OCI-LY7 (cell line): Measurements from ENCODE around the gene HSD11B1. TPM values are rescaled to one million over a fixed set of nuclear protein-coding genes. Genes with fewer than 3 reads are reported as not detected.

ENCODE experiments used
- BruUV-seq: library from RNA; stranded (reverse); fragments of 400-500 nt; replicated peaks from 2 replicates; lab custom pipeline; 2021; lab: Mats Ljungman, UMichigan
- CTCF ChIA-PET: fragments of 300-600 bp; sonication (Branson Sonifier 250); formaldehyde crosslinking; loops from one replicate; lab custom pipeline; 2022; ENCODE audit warnings: antibody characterized with exemption; ENCODE audit not compliant: unreplicated experiment; lab: Charles Lee
- POLR2A ChIA-PET: fragments of 300-600 bp; sonication (Branson Sonifier 250); formaldehyde crosslinking; loops from one replicate; lab custom pipeline; 2022; ENCODE audit warnings: antibody characterized with exemption; lab: Charles Lee
- DNase-seq: peaks from one replicate; pipeline ENCODE4 v3.0.0-alpha.2; 2015; ENCODE audit warnings: low spot score
- H2AFZ ChIP-seq: fragments of 200-600 bp; sonication (generic), shearing (Covaris generic); 2 replicates; pipeline ENCODE4 v1.6.1; 2014; ENCODE audit warnings: mild to moderate bottlenecking, antibody characterized with exemption, low read length, moderate library complexity
- H3K27ac ChIP-seq: fragments of 200-600 bp; sonication (generic); 2 replicates; pipeline ENCODE4 v1.5.1; 2014; ENCODE audit warnings: mixed run types, low read depth, mild to moderate bottlenecking, moderate library complexity, low read length, inconsistent platforms; ENCODE audit not compliant: poor library complexity, severe bottlenecking
- H3K36me3 ChIP-seq: fragments of 200-600 bp; sonication (generic); 2 replicates; pipeline ENCODE4 v1.6.1; 2014; ENCODE audit warnings: mild to moderate bottlenecking, antibody characterized with exemption, low read length, moderate library complexity, mixed read lengths; ENCODE audit not compliant: insufficient read depth
- H3K4me1 ChIP-seq: fragments of 200-600 bp; sonication (generic); 2 replicates; pipeline ENCODE4 v1.5.1; 2014; ENCODE audit warnings: mild to moderate bottlenecking, low read length; ENCODE audit not compliant: insufficient read depth, poor library complexity, severe bottlenecking
- H3K4me2 ChIP-seq: fragments of 200-600 bp; sonication (generic); 2 replicates; pipeline ENCODE4 v1.6.1; 2014; ENCODE audit warnings: mild to moderate bottlenecking, low read length
- H3K4me3 ChIP-seq: fragments of 200-600 bp; sonication (generic); 2 replicates; pipeline ENCODE4 v1.5.1; 2014; ENCODE audit warnings: mild to moderate bottlenecking, low read depth, low read length; ENCODE audit not compliant: poor library complexity, severe bottlenecking
- H3K79me2 ChIP-seq: fragments of 200-600 bp; sonication (generic); 2 replicates; pipeline ENCODE4 v1.6.1; 2016; ENCODE audit warnings: low read depth, mild to moderate bottlenecking, low read length, moderate library complexity, mixed read lengths; ENCODE audit not compliant: insufficient read depth
- H3K9me2 ChIP-seq: fragments of 200-600 bp; sonication (generic); 2 replicates; pipeline ENCODE4 v1.6.1; 2016; ENCODE audit warnings: mild to moderate bottlenecking, low read length, mixed read lengths; ENCODE audit not compliant: insufficient read depth
- H3K9me3 ChIP-seq: fragments of 200-600 bp; sonication (generic); 2 replicates; pipeline ENCODE4 v1.6.1; 2014; ENCODE audit warnings: mild to moderate bottlenecking, mixed run types, low read length, mixed read lengths
- H4K20me1 ChIP-seq: fragments of 200-600 bp; sonication (generic); 2 replicates; pipeline ENCODE4 v1.6.1; 2014; ENCODE audit warnings: mild to moderate bottlenecking, antibody characterized with exemption, low read length, moderate library complexity, mixed read lengths; ENCODE audit not compliant: insufficient read depth
- EZH2phosphoT487 ChIP-seq: fragments of 200-600 bp; sonication (generic); IDR thresholded peaks from 2 replicates; pipeline ENCODE4 v1.6.1; 2018; ENCODE audit warnings: low read depth, borderline replicate concordance, mild to moderate bottlenecking, mixed run types, antibody characterized with exemption, low read length, moderate library complexity, mixed read lengths
- intact Hi-C: fragments of 100-400 bp; cut with micrococcal nuclease; formaldehyde crosslinking; loops from one replicate; pipeline ENCODE4 v1.10.0; 2022; ENCODE audit not compliant: unreplicated experiment
- total RNA-seq, 2 experiments: library from RNA; depleted of rRNA in 1 of 2; stranded (reverse); fragments of >200 nt in 1 of 2; shearing (Covaris generic) in 1 of 2; gene quantifications; 2 replicates each; pipeline ENCODE4 v1.2.3, GENCODE V29; 2014 to 2022
- TF ChIP-seq, protein P1 (sequence below): fragments of 200-600 bp; sonication (generic); conservative IDR thresholded peaks from 2 replicates; pipeline ENCODE4 v1.5.1; 2014; ENCODE audit warnings: mild to moderate bottlenecking, antibody characterized with exemption, low read length, moderate library complexity, mixed read lengths

HSD11B1 gene
- total RNA-seq, 2 experiments from 2014 or later = not detected

DNA sequence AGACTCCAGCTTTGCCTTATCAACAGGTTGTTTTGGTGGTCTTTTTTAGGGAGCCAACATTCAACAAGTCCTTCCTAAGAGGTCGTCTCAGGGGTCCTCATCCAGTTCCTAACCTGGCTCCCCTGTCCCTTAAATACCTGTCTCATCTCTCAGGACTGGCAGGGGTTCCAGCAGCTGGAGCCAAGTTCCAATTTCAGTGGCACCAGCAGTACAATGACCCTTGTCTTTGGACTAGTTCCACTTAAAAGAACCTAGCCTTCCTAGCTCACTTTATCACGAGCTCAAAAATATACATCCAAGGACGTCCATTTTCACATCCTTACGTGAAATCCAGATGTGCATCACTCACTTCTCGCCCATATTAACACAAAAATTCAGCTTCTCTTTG is 32.5 kb downstream of the HSD11B1 start:
- intact Hi-C loops = no loop called here
- no peak for TF ChIP-seq EZH2phosphoT487
- TF ChIP-seq, protein P1, sequence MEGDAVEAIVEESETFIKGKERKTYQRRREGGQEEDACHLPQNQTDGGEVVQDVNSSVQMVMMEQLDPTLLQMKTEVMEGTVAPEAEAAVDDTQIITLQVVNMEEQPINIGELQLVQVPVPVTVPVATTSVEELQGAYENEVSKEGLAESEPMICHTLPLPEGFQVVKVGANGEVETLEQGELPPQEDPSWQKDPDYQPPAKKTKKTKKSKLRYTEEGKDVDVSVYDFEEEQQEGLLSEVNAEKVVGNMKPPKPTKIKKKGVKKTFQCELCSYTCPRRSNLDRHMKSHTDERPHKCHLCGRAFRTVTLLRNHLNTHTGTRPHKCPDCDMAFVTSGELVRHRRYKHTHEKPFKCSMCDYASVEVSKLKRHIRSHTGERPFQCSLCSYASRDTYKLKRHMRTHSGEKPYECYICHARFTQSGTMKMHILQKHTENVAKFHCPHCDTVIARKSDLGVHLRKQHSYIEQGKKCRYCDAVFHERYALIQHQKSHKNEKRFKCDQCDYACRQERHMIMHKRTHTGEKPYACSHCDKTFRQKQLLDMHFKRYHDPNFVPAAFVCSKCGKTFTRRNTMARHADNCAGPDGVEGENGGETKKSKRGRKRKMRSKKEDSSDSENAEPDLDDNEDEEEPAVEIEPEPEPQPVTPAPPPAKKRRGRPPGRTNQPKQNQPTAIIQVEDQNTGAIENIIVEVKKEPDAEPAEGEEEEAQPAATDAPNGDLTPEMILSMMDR = no peak
- no peaks in the 10 kb centered on the region for H3K36me3 ChIP-seq
- BruUV-seq = no TSS peak
- H3K4me1 ChIP-seq = no peaks in the 10 kb centered on the region
- CTCF ChIA-PET = no interaction called here
- POLR2A ChIA-PET = no interaction called here
- no peak overlapping the region for H3K27ac ChIP-seq
- no peak overlapping the region for H3K4me3 ChIP-seq
- H2AFZ ChIP-seq = no peak overlapping the region
- no peak overlapping the region for H3K4me2 ChIP-seq
- no peaks in the 10 kb centered on the region for H4K20me1 ChIP-seq
- H3K9me2 ChIP-seq = no peaks in the 10 kb centered on the region
- no peaks in the 10 kb centered on the region for H3K9me3 ChIP-seq
- DNase-seq = no peak
- H3K79me2 ChIP-seq = no peaks in the 10 kb centered on the region

DNA sequence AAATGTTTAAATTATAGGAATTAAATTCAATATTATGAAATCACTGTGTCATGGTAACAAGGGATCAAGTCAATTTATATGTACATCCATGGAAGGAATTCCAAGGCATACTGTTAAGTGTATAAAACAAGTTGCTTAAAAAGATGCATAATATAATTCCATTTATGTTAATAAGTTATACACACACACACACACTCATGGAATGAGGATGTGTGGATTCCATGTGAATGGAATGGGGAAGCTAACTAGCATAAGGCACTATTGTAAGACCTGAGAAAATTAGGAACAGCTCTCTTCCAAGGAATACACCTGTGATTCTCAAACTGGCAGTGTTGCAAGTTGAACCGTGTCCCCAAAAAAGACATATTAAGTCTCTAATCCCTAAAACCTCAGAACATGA is 33.6 kb downstream of the HSD11B1 start:
- Histone ChIP-seq H3K9me2 (no peaks in the 10 kb centered on the region), H3K9me3 (no peaks in the 10 kb centered on the region), H3K4me3 (no peak overlapping the region), H3K4me2 (no peak overlapping the region), H4K20me1 (no peaks in the 10 kb centered on the region), H3K4me1 (peaks cover 6% of the 10 kb centered on the region), H3K27ac (no peak overlapping the region), H3K79me2 (no peaks in the 10 kb centered on the region), H3K36me3 (no peaks in the 10 kb centered on the region), H2AFZ (no peak overlapping the region)
- no peak for TF ChIP-seq EZH2phosphoT487
- TF ChIP-seq, protein P1 = no peak
- POLR2A ChIA-PET = no interaction called here
- BruUV-seq = no TSS peak
- intact Hi-C loops = no loop called here
- CTCF ChIA-PET = no interaction called here
- DNase-seq = no peak

DNA sequence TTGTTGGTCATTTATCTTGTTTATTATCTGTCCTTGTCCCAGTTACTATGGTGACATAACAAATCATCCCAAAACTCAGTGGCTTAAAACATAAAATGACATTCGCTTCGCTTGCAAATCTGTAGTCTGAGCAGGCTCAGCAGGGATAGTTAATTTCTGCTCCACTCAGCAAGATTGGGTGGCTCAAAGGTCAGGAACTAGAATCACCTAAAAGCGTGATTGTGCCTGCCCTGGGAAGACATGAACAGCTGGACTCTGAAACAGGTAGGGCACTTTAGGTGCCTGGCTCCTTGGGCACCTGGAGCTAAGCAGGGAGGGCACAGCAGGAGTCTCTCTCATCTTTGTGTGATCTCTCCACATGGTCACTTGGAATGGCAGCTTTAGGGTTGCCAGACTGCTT is 36.5 kb downstream of the HSD11B1 start:
- intact Hi-C loops = no loop called here
- no peak for TF ChIP-seq EZH2phosphoT487
- TF ChIP-seq, protein P1 = no peak

More for the DNA sequence above, 36.5 kb downstream of the HSD11B1 start:
- no TSS peak for BruUV-seq
- Histone ChIP-seq H4K20me1 (no peaks in the 10 kb centered on the region), H2AFZ (no peak overlapping the region), H3K9me2 (no peaks in the 10 kb centered on the region), H3K4me3 (no peak overlapping the region), H3K79me2 (no peaks in the 10 kb centered on the region), H3K36me3 (no peaks in the 10 kb centered on the region), H3K9me3 (no peaks in the 10 kb centered on the region), H3K4me2 (no peak overlapping the region), H3K4me1 (peaks cover 6% of the 10 kb centered on the region), H3K27ac (no peak overlapping the region)
- POLR2A ChIA-PET = no interaction called here
- CTCF ChIA-PET = no interaction called here
- no peak for DNase-seq
